ENCODE results near the gene OBSCN.

- TF ChIP-seq CTCF (IDR thresholded peaks at IDR 0.05) (no peak), EZH2 (IDR thresholded peaks at IDR 0.05; ENCODE audit: borderline replicate concordance, insufficient read depth, low read depth, low read length, poor library complexity, severe bottlenecking) (no peak)
These were observed 53.9 kb downstream of the OBSCN start for GRCh38 chr1:228261706-228262105.
